HUES64 (cell line): Measurements from ENCODE around the gene BACE2.

Source experiments
- H3K27ac ChIP-seq: 2 replicates; pipeline ENCODE4 v1.7.0; 2013; ENCODE audit warnings: low read depth, low read length, inconsistent platforms
- H3K27me3 ChIP-seq: 2 replicates; pipeline ENCODE4 v1.6.1; 2013; ENCODE audit warnings: mild to moderate bottlenecking, low read length; ENCODE audit not compliant: insufficient read depth
- H3K36me3 ChIP-seq: 2 replicates; pipeline ENCODE4 v1.6.1; 2013; ENCODE audit warnings: mild to moderate bottlenecking, low read length; ENCODE audit not compliant: insufficient read depth
- H3K4me1 ChIP-seq: 2 replicates; pipeline ENCODE4 v1.6.1; 2013; ENCODE audit warnings: mild to moderate bottlenecking, low read length, moderate library complexity; ENCODE audit not compliant: insufficient read depth
- H3K4me3 ChIP-seq: 2 replicates; pipeline ENCODE4 v1.5.1; 2013; ENCODE audit warnings: mild to moderate bottlenecking, low read length, moderate library complexity
- H3K9ac ChIP-seq: 2 replicates; pipeline ENCODE4 v1.6.1; 2013; ENCODE audit warnings: mild to moderate bottlenecking, low read depth, low read length
- H3K9me3 ChIP-seq: 2 replicates; pipeline ENCODE4 v1.6.1; 2013; ENCODE audit warnings: low read depth, low read length; ENCODE audit not compliant: insufficient read depth
- WGBS: fragments of 150-250, 120-280 bp; methylation state at CpG from one replicate; pipeline ENCODE4 v1.1.7; 2013; ENCODE audit warnings: missing lambda C conversion rate; 5-methylcytosine and 5-hydroxymethylcytosine counted together

Gene BACE2

GRCh38 chr21:41164981-41165655 lies 2.8 kb upstream of the BACE2 start:
- H3K27ac ChIP-seq: no peak overlapping the region
- peaks cover 5% of the 10 kb centered on the region for H3K4me1 ChIP-seq
- no peaks in the 10 kb centered on the region for H3K36me3 ChIP-seq
- H3K27me3 ChIP-seq: peaks cover 58% of the 10 kb centered on the region
- H3K9ac ChIP-seq: no peak overlapping the region
- H3K4me3 ChIP-seq: no peak overlapping the region
- WGBS: 90% methylated on average over 11 of the region's 11 CpGs
- no peaks in the 10 kb centered on the region for H3K9me3 ChIP-seq

GRCh38 chr21:41166884-41167283 lies 1.1 kb upstream of the BACE2 start:
- Histone ChIP-seq H3K9ac (no peak overlapping the region), H3K36me3 (no peaks in the 10 kb centered on the region), H3K4me3 (peak overlapping the region; percentile 67), H3K9me3 (no peaks in the 10 kb centered on the region), H3K4me1 (peaks cover 8% of the 10 kb centered on the region), H3K27ac (no peak overlapping the region), H3K27me3 (peaks cover 59% of the 10 kb centered on the region)
- 27% methylated on average over 8 of the region's 14 CpGs for WGBS

DNA sequence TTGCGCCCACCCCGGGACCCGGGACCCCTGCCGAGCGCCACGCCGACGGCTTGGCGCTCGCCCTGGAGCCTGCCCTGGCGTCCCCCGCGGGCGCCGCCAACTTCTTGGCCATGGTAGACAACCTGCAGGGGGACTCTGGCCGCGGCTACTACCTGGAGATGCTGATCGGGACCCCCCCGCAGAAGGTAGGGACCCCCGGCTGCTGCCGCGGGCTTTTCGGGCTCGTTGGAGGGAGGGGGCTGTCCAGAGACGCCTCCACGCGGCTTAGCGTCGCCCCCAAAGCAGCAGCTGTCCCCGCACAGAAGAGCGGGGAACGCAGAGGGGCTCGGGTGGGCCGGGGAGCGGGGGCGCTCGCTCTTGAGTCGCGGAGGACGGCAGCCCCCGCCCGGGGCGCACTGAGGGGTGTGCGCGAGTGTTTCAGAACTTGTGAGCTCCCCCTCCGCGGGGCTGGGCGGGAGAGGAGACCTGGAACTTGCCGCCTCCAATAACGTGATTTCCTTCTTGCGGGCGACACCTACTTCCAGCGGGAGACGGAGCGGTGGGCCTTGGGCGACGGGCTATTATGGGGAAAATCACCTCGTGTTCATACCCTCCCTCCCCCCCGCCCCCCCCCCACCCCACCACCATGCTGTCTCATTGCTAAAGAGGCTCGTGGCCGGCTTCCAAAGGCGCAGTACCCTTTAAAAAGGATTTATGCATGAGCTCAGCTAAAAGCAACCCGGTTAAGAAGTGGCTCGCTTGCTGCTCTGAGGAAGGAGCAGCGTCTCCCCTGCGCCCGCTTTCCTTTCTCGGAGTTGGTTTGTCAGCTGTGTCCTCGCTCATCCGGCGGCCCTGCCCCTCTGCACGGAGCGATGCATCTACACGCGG lies 664 bp downstream of the BACE2 start:
- H3K27ac ChIP-seq: no peak overlapping the region
- peak overlapping the region; percentile 54 for H3K9ac ChIP-seq
- 1% methylated on average over 68 of the region's 75 CpGs for WGBS
- peaks cover 8% of the 10 kb centered on the region for H3K4me1 ChIP-seq
- no peaks in the 10 kb centered on the region for H3K36me3 ChIP-seq
- H3K27me3 ChIP-seq: peaks cover 59% of the 10 kb centered on the region
- no peaks in the 10 kb centered on the region for H3K9me3 ChIP-seq
- peak overlapping the region; percentile 67 for H3K4me3 ChIP-seq

DNA sequence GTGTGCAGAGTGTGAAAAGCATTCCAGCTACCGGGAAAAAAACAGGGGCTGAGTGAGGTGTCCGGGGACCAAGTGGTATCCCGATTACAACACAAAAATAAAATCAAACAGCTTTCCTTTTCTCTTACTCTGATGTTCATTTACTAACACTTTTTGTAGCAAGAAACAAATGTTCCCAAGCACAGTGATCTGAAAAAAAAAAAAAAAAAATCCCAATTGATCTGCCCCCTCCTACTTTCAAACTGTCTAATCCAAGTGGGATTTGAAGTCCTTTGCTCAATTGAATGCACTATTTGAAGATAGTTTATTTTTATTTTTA lies 1.3 kb downstream of the BACE2 start:
- peak overlapping the region; percentile 67 for H3K4me3 ChIP-seq
- no peak overlapping the region for H3K9ac ChIP-seq
- no peak overlapping the region for H3K27ac ChIP-seq
- WGBS: 19% methylated on average over 3 of the region's 3 CpGs
- H3K27me3 ChIP-seq: peaks cover 58% of the 10 kb centered on the region
- no peaks in the 10 kb centered on the region for H3K9me3 ChIP-seq
- no peaks in the 10 kb centered on the region for H3K36me3 ChIP-seq
- peaks cover 8% of the 10 kb centered on the region for H3K4me1 ChIP-seq

DNA sequence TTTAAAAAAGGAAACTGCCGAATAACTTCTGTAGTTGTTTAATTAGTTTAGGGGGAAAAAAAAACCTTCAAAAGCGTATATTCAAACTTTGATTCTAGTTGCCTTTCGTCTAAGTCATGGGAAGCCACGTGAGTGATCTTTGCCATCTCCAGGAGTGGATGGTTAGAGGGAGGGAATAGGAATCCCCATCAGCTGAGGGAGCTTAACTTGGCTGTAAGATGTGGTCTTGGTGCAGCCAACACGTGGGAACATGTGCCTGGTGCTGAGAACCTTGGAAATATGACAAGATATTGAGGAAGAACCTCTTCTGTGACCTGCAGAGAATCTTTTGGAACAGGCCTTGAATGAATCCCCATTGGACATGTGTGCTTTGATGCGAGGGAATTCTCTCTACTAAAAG lies 1.7 kb downstream of the BACE2 start:
- Histone ChIP-seq H3K9me3 (no peaks in the 10 kb centered on the region), H3K36me3 (no peaks in the 10 kb centered on the region), H3K4me3 (no peak overlapping the region), H3K27me3 (peaks cover 54% of the 10 kb centered on the region), H3K9ac (no peak overlapping the region), H3K27ac (no peak overlapping the region), H3K4me1 (peaks cover 8% of the 10 kb centered on the region)
- 62% methylated on average over 5 of the region's 6 CpGs for WGBS

- Histone ChIP-seq H3K27ac (no peak overlapping the region), H3K9me3 (no peaks in the 10 kb centered on the region), H3K36me3 (no peaks in the 10 kb centered on the region), H3K4me3 (no peak overlapping the region), H3K27me3 (peaks cover 48% of the 10 kb centered on the region), H3K4me1 (peaks cover 8% of the 10 kb centered on the region), H3K9ac (no peak overlapping the region)
- WGBS: 5% methylated on average over 2 of the region's 2 CpGs
Measured at GRCh38 chr21:41170442-41170841, 2.5 kb downstream of the BACE2 start.

DNA sequence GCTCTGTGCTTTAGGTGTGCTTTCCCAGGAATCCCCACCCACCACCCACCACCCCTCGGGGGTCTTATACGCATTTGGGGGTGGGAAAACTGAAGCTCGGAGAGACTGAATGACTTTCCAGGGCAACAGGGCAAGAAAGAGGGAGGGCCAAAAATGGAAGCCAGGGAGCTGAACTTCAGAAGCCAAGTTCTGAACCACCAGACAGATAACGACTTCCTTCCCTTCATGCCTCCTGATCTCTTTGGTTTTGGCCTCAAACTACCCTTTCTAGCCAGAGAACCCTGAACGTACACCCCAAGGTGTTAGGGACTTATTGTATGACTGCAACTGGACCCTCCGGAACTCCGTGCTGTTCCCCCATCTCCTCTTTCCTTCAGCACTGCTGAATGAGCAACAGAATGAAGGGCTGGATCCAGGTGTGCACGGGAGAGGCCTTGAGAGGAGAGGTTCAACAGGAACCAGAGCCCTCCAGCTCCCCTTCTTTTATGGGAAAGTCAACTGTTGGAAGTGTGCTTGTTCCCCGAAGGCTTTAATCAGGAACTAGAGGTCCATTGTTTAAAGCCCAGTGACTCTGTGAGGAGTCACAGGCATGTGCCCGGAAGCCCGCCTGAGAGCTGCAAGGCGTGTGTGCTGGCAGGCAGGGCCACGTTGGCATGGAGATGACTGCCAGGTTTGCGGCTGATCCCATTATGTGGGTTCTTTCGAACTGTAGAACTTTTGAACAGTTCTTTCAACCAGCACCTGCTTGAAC lies 3.1 kb downstream of the BACE2 start:
- Histone ChIP-seq H3K4me3 (no peak overlapping the region), H3K4me1 (peaks cover 8% of the 10 kb centered on the region), H3K27ac (no peak overlapping the region), H3K9ac (no peak overlapping the region), H3K27me3 (peaks cover 42% of the 10 kb centered on the region), H3K36me3 (no peaks in the 10 kb centered on the region), H3K9me3 (no peaks in the 10 kb centered on the region)
- 82% methylated on average over 15 of the region's 15 CpGs for WGBS

DNA sequence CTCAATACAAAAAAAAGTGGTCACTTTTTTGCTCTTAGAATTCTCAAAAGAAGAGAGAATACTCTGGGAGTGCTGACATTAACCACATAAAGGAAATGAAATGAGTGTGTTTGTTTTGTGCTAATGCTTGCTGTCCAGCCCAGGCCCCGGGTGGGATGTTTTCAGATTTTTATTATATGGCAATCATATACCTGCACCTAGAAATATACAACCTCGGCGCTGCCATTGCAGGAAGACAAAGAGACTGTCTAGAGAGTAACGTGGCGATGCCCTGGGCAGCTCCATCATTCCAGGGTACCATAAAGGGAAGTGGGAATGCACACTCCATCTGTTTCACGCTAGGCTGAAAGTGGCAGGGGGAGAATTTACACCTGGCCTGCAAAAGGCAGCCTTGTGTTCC lies 7.1 kb downstream of the BACE2 start:
- H3K27ac ChIP-seq: no peak overlapping the region
- 96% methylated on average over 5 of the region's 6 CpGs for WGBS
- no peaks in the 10 kb centered on the region for H3K9me3 ChIP-seq

GRCh38 chr21:41176846-41177245 lies 8.9 kb downstream of the BACE2 start:
- H3K4me3 ChIP-seq: no peak overlapping the region
- H3K9me3 ChIP-seq: peaks cover 2% of the 10 kb centered on the region
- H3K4me1 ChIP-seq: no peaks in the 10 kb centered on the region
- 93% methylated on average over 3 of the region's 3 CpGs for WGBS
- H3K36me3 ChIP-seq: no peaks in the 10 kb centered on the region
- H3K27me3 ChIP-seq: no peaks in the 10 kb centered on the region
- no peak overlapping the region for H3K9ac ChIP-seq
- H3K27ac ChIP-seq: no peak overlapping the region

More for the DNA sequence above, 7.1 kb downstream of the BACE2 start:
- H3K4me1 ChIP-seq: peaks cover 3% of the 10 kb centered on the region; the same call in 1 of the 2 replicates
- H3K9ac ChIP-seq: no peak overlapping the region
- H3K27me3 ChIP-seq: peaks cover 4% of the 10 kb centered on the region
- no peaks in the 10 kb centered on the region for H3K36me3 ChIP-seq
- H3K4me3 ChIP-seq: no peak overlapping the region

DNA sequence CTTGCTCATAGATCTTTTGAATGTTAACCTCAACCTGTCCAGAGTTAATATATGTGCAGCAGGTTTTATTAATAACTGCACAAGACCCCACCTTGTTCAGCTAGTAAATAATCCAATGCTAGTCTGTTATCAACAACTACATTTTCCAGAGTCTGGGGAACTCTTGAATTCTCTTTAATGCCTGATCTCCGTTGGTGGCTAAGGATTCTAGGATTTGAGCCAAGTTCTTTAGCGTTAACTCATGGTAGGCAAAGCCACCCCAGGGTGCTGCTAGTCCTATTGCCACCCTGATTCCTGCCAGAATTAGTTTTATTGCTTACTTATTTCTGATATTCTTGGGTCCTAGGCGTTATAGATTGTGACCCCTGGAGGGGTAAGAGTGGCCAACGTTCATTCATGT lies 12.8 kb downstream of the BACE2 start:
- Histone ChIP-seq H3K36me3 (no peaks in the 10 kb centered on the region), H3K9me3 (peaks cover 11% of the 10 kb centered on the region), H3K27ac (no peak overlapping the region), H3K27me3 (no peaks in the 10 kb centered on the region), H3K4me3 (no peak overlapping the region), H3K4me1 (peaks cover 14% of the 10 kb centered on the region), H3K9ac (no peak overlapping the region)
- WGBS: 95% methylated on average over 4 of the region's 4 CpGs

GRCh38 chr21:41182547-41182946 lies 14.6 kb downstream of the BACE2 start:
- H3K27me3 ChIP-seq: no peaks in the 10 kb centered on the region
- no peak overlapping the region for H3K4me3 ChIP-seq
- 95% methylated on average over 1 of the region's 1 CpG for WGBS
- no peak overlapping the region for H3K27ac ChIP-seq
- H3K9me3 ChIP-seq: peaks cover 11% of the 10 kb centered on the region
- no peak overlapping the region for H3K9ac ChIP-seq
- H3K36me3 ChIP-seq: no peaks in the 10 kb centered on the region
- peaks cover 14% of the 10 kb centered on the region for H3K4me1 ChIP-seq
